Measurements from ENCODE around the gene ZNF304. TPM values are rescaled to one million over a fixed set of nuclear protein-coding genes. Genes with fewer than 3 reads are reported as not detected.

ZNF304 gene
- 26.5 TPM for total RNA-seq

- FAIRE-seq, result peak; percentile 13
- peak; percentile 76 to 92 for DNase-seq (ENCODE audit: low spot score in 2 of 2)
These were observed at the start of gene ZNF304 for GRCh38 chr19:57350877-57351805. TSS of gene ZNF304 (plus strand) at chr19:57351271. CDS start at chr19:57351665, 394 bp downstream.

GRCh38 chr19:57302020-57302465 is 49.0 kb upstream of the ZNF304 start:
- no peak for DNase-seq (ENCODE audit: low spot score in 2 of 2)
- FAIRE-seq, result no peak

GRCh38 chr19:57302727-57303401 is 48.2 kb upstream of the ZNF304 start:
- DNase-seq (ENCODE audit: low spot score in 2 of 2), result no peak

GRCh38 chr19:57305056-57305455 is 46.0 kb upstream of the ZNF304 start:
- DNase-seq (ENCODE audit: low spot score in 2 of 2), result no peak
- FAIRE-seq, result no peak

More at GRCh38 chr19:57302727-57303401, 48.2 kb upstream of the ZNF304 start:
- FAIRE-seq, result no peak

GRCh38 chr19:57308514-57308913 is 42.6 kb upstream of the ZNF304 start:
- no peak for DNase-seq (ENCODE audit: low spot score in 2 of 2)
- FAIRE-seq, result no peak

GRCh38 chr19:57310792-57311191 is 40.3 kb upstream of the ZNF304 start:
- FAIRE-seq (no peak), DNase-seq (ENCODE audit: low spot score in 2 of 2) (no peak)

- DNase-seq (ENCODE audit: low spot score in 2 of 2) (no peak), FAIRE-seq (no peak)
These were observed 36.9 kb upstream of the ZNF304 start for GRCh38 chr19:57314146-57314545.

- FAIRE-seq (no peak), DNase-seq (ENCODE audit: low spot score in 2 of 2) (peak in 1 of 2 donors; percentile 26)
These were observed 33.6 kb upstream of the ZNF304 start for GRCh38 chr19:57317503-57317902.

- no peak for DNase-seq (ENCODE audit: low spot score in 2 of 2)
- FAIRE-seq, result no peak
These were observed 31.2 kb upstream of the ZNF304 start for GRCh38 chr19:57319869-57320179.

GRCh38 chr19:57320180-57321084 is 30.6 kb upstream of the ZNF304 start, which contains the start of gene ZNF543:
TSS of gene ZNF543 (plus strand) at chr19:57320472. CDS start at chr19:57320854, 382 bp downstream.
- DNase-seq (ENCODE audit: low spot score in 2 of 2), result peak; percentile 94 to 99
- FAIRE-seq, result peak; percentile 44

- DNase-seq (ENCODE audit: low spot score in 2 of 2) (no peak), FAIRE-seq (no peak)
These were observed 30.0 kb upstream of the ZNF304 start for GRCh38 chr19:57321116-57321515.

GRCh38 chr19:57321751-57322150 is 29.3 kb upstream of the ZNF304 start:
- DNase-seq (ENCODE audit: low spot score in 2 of 2) (no peak), FAIRE-seq (no peak)

GRCh38 chr19:57324992-57325391 is 26.1 kb upstream of the ZNF304 start:
- FAIRE-seq (no peak), DNase-seq (ENCODE audit: low spot score in 2 of 2) (no peak)

GRCh38 chr19:57327993-57328392 is 23.1 kb upstream of the ZNF304 start:
- DNase-seq (ENCODE audit: low spot score in 2 of 2), result no peak
- no peak for FAIRE-seq

- DNase-seq (ENCODE audit: low spot score in 2 of 2), result no peak
- no peak for FAIRE-seq
These were observed 16.9 kb upstream of the ZNF304 start for GRCh38 chr19:57334191-57334590.

GRCh38 chr19:57338877-57339276 is 12.2 kb upstream of the ZNF304 start:
- no peak for DNase-seq (ENCODE audit: low spot score in 2 of 2)
- FAIRE-seq, result no peak

GRCh38 chr19:57342582-57342981 is 8.5 kb upstream of the ZNF304 start:
- FAIRE-seq, result no peak

GRCh38 chr19:57348136-57348535 is 2.9 kb upstream of the ZNF304 start:
- FAIRE-seq (no peak), DNase-seq (ENCODE audit: low spot score in 2 of 2) (no peak)

More at GRCh38 chr19:57342582-57342981, 8.5 kb upstream of the ZNF304 start:
- no peak for DNase-seq (ENCODE audit: low spot score in 2 of 2)

- DNase-seq (ENCODE audit: low spot score in 2 of 2), result no peak
- FAIRE-seq, result no peak
These were observed 796 bp downstream of the ZNF304 start for GRCh38 chr19:57351867-57352266.

- FAIRE-seq (no peak), DNase-seq (ENCODE audit: low spot score in 2 of 2) (no peak)
These were observed 4.8 kb downstream of the ZNF304 start for GRCh38 chr19:57355916-57356315.
